ENCODE data around the gene KCNIP4.

DNA sequence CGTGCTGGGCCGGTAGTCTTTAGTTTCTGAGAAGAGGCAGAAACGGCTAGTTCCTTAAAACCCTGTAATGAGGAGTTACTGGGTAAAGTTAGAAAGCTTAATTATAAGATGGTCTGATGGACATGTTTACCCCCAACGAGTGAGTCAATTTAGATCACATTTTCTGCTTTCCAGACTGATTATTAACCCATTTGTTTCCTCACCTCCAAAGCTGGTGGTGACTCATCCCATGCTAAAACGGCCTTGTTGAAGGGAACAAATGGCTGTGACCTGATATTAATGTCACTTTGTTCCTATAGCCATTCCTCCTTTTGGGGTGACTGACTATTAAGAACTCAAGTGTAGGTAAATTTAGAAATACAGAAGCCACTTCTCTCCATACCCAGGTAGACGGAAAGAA, 232.0 kb downstream of the KCNIP4 start:
- TF ChIP-seq, protein P1, sequence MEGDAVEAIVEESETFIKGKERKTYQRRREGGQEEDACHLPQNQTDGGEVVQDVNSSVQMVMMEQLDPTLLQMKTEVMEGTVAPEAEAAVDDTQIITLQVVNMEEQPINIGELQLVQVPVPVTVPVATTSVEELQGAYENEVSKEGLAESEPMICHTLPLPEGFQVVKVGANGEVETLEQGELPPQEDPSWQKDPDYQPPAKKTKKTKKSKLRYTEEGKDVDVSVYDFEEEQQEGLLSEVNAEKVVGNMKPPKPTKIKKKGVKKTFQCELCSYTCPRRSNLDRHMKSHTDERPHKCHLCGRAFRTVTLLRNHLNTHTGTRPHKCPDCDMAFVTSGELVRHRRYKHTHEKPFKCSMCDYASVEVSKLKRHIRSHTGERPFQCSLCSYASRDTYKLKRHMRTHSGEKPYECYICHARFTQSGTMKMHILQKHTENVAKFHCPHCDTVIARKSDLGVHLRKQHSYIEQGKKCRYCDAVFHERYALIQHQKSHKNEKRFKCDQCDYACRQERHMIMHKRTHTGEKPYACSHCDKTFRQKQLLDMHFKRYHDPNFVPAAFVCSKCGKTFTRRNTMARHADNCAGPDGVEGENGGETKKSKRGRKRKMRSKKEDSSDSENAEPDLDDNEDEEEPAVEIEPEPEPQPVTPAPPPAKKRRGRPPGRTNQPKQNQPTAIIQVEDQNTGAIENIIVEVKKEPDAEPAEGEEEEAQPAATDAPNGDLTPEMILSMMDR (IDR thresholded peaks at IDR 0.05): no peak
- no peak for TF ChIP-seq POLR2A (IDR thresholded peaks at IDR 0.05)
